ENCODE measurements around the gene DYNLL1.
A peak's percentile ranks its signal among the peaks of the same experiment; 100 is the strongest.
"Not testable (repeated sequence)": the region's sequence is repeated elsewhere in the genome, so short reads cannot be mapped to it uniquely, and the experiment has no call there.

Gene DYNLL1

DNA sequence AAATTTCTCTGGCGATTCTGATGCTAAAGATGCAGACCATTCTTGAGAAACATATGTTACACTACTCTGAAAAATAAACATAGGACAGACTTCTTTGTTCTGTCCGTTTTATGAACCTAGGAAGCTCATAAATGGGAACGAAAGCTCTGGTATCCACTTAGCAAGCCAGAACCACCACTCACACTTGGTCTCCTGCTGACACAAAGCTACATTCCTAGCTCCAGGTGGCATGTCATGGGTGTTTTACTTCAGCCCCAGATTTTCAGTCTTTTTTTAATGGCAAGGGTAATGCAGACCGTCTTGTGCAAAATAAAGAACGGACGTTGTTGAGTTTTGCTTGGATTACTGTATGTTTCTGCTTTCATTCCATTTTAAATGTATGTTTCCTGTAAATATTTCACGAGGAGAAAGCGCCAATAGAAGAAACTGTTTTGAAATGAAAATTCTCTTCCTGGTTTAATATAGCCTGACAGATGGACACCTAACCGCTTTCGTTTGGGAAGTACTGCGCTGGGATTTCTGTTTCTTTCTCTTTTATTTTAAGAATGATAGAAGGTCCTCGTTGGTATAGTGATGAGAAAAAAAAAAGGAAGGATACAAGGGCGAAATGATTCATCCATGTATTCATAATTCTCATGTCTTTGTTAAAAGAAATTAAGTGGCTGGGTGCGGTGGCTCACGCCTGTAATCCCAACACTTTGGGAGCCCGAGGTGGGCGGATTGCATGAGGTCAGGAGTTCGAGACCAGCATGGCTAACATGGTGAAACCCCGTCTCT lies 33.9 kb downstream of the DYNLL1 start:
- no peak for DNase-seq
- H3K27ac ChIP-seq = peak overlapping the region; percentile 89 to 95

DNA sequence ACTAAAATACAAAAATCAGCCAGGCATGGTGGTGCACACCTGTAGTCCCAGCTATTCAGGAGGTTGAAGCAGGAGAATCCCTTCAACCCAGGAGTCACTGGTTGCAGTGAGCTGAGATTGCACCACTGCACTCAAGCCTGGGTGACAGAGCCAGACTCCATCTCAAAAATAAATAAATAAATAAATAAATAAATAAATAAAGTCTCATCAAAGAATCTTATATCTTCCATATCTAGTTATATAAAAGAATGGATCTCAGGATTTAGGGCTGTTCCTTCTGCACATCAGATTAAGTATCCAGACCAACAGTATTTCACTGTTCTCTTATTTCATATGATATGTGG lies 34.5 kb downstream of the DYNLL1 start:
- DNase-seq; intact Hi-C loops (cut with DNase I; ENCODE audit: low total_unique reads); H3K27me3 ChIP-seq; H3K36me3 ChIP-seq; H3K9me3 ChIP-seq: not testable (repeated sequence)
- H3K4me3 ChIP-seq = peak overlapping the region; percentile 75 to 84
- H3K4me1 ChIP-seq = peaks cover 0 to 21% (median 10%) of the 10 kb centered on the region in 4 donors
- peak overlapping the region; percentile 89 to 95 for H3K27ac ChIP-seq

More for the DNA sequence above, 33.9 kb downstream of the DYNLL1 start:
- Histone ChIP-seq H3K4me1 (peaks cover 0 to 18% (median 10%) of the 10 kb centered on the region in 4 donors), H3K36me3 (no peaks in the 10 kb centered on the region), H3K4me3 (peak overlapping the region; percentile 75 to 84), H3K27me3 (no peaks in the 10 kb centered on the region), H3K9me3 (no peaks in the 10 kb centered on the region)
- TF ChIP-seq, protein P1, sequence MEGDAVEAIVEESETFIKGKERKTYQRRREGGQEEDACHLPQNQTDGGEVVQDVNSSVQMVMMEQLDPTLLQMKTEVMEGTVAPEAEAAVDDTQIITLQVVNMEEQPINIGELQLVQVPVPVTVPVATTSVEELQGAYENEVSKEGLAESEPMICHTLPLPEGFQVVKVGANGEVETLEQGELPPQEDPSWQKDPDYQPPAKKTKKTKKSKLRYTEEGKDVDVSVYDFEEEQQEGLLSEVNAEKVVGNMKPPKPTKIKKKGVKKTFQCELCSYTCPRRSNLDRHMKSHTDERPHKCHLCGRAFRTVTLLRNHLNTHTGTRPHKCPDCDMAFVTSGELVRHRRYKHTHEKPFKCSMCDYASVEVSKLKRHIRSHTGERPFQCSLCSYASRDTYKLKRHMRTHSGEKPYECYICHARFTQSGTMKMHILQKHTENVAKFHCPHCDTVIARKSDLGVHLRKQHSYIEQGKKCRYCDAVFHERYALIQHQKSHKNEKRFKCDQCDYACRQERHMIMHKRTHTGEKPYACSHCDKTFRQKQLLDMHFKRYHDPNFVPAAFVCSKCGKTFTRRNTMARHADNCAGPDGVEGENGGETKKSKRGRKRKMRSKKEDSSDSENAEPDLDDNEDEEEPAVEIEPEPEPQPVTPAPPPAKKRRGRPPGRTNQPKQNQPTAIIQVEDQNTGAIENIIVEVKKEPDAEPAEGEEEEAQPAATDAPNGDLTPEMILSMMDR (IDR thresholded peaks at IDR 0.05) = no peak
- intact Hi-C loops (cut with DNase I; ENCODE audit: low total_unique reads) = no loop called here

- TF ChIP-seq, protein P1 (IDR thresholded peaks at IDR 0.05) = no peak
- Histone ChIP-seq H3K4me3 (no peak overlapping the region), H3K4me1 (peaks cover 3 to 45% (median 33%) of the 10 kb centered on the region in 4 donors), H3K9me3 (no peaks in the 10 kb centered on the region), H3K36me3 (no peaks in the 10 kb centered on the region), H3K27me3 (no peaks in the 10 kb centered on the region), H3K27ac (no peak overlapping the region)
- intact Hi-C loops (cut with DNase I; ENCODE audit: low total_unique reads) = no loop called here
- no peak for DNase-seq
Measured at GRCh38 chr12:120532701-120533238, 36.9 kb downstream of the DYNLL1 start.

DNA sequence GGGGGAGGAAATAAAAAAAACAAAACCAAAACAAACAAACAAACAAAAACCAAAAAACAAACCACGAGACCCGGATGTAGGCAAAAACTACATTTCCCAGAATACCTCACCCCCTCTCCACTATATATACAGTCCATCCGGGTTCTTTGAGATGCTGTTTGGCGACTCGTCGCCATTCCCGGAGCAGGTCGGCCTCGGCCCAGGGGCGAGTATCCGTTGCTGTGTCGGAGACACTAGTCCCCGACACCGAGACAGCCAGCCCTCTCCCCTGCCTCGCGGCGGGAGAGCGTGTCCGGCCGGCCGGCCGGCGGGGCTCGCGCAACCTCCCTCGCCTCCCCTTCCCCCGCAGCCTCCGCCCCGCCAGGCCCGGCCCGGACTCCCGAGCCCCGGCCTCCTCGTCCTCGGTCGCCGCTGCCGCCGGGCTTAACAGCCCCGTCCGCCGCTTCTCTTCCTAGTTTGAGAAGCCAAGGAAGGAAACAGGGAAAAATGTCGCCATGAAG lies 38.3 kb downstream of the DYNLL1 start, which contains the start of gene RNF10:
Gene RNF10 (plus strand): TSS at position 154 of the 500 bp plus-strand sequence. CDS start 456 bp downstream, outside the sequence.
- intact Hi-C loops (cut with DNase I; ENCODE audit: low total_unique reads) = no loop called here
- Histone ChIP-seq H3K27me3 (no peaks in the 10 kb centered on the region), H3K36me3 (no peaks in the 10 kb centered on the region), H3K9me3 (no peaks in the 10 kb centered on the region), H3K27ac (peak within 1 kb of the TSS; percentile 90 to 96), H3K4me3 (peak within 1 kb of the TSS; percentile 86 to 98), H3K4me1 (peaks cover 9 to 52% (median 42%) of the 10 kb centered on the region in 4 donors)
- TF ChIP-seq, protein P1 (IDR thresholded peaks at IDR 0.05) = no peak
- peak; percentile 66 to 88 for DNase-seq

DNA sequence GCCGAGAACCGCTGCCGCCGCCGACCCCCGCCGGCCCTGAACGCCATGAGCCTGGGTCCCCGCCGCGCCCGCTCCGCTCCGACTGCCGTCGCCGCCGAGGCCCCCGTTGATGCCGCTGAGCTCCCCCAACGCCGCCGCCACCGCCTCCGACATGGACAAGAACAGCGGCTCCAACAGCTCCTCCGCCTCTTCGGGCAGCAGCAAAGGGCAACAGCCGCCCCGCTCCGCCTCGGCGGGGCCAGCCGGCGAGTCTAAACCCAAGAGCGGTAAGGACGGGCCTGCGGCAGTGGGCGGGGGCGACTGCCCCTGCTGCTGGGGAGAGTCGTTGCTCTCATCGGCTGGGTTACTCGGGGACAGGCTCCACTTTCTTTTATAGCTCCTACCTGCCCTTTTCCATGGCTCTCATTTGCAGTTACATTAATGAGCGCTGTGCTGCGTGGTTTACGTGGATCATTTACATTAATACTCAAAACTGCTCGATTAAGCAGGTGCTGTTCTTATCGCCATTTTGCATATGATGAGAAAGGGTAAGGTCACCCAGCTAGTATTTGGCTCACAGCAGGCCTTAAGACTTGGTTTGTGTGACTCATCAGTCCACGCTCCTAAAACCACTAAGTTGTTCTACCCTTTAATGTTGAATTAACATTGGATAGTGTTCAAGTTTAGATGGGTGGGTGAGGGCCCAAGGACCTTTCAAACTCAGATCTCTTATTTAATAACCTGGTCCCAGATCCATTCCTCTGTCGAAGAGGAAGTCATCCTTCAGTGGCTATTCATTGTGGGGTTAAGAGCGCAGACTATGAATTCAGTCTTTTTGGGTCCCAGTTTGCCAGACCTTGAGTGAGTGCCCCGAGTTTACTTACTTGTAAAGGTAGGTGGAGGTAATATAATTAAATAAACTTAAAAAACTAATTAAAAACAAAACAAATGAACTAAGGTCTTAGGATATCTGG lies 39.1 kb downstream of the DYNLL1 start:
- intact Hi-C loops (cut with DNase I; ENCODE audit: low total_unique reads) = loop anchor here (5.0 kb wide), 1 partner anchor 38 kb away; the partner anchor contains the start of gene DYNLL1
- peaks cover 9 to 55% (median 45%) of the 10 kb centered on the region in 4 donors for H3K4me1 ChIP-seq
- peak; percentile 28 to 73 for DNase-seq

More for the DNA sequence above, 39.1 kb downstream of the DYNLL1 start:
- Histone ChIP-seq H3K27me3 (no peaks in the 10 kb centered on the region), H3K36me3 (no peaks in the 10 kb centered on the region), H3K4me3 (peak overlapping the region; percentile 86 to 98), H3K27ac (peak overlapping the region; percentile 90 to 96), H3K9me3 (no peaks in the 10 kb centered on the region)
- TF ChIP-seq, protein P1 (IDR thresholded peaks at IDR 0.05) = no peak

All from tibial artery (tissue), 4 donors.